Upper lobe of left lung (tissue), 4 donors: ENCODE results near the gene SLC39A2.

ENCODE experiments used
- EP300 ChIP-seq, 4 donors: sonication (generic); formaldehyde crosslinking; IDR thresholded peaks; one replicate each; pipeline ENCODE4 v1.5.1; 2017; ENCODE audit warnings: antibody characterized with exemption in 4 of 4, control low read depth in 2 of 4
- POLR2A ChIP-seq, 4 donors: fragments of 450-650 bp; IDR thresholded peaks; one replicate each; pipeline ENCODE4 v1.5.1; 2016 to 2017; ENCODE audit warnings: antibody characterized with exemption in 4 of 4, mild to moderate bottlenecking in 2 of 4
- POLR2AphosphoS5 ChIP-seq, 2 donors: sonication (generic); formaldehyde crosslinking; IDR thresholded peaks; one replicate each; pipeline ENCODE4 v1.5.1; 2017; ENCODE audit warnings: antibody characterized with exemption in 2 of 2
- TF ChIP-seq, protein P1 (sequence below), 6 experiments: fragments of 450-650 bp in 4 of 6; fragments of 200-600 bp in 2 of 6; sonication (generic) in 2 of 6; IDR thresholded peaks; one replicate each; pipeline ENCODE4 v1.5.1; 2016 to 2019; ENCODE audit warnings: antibody characterized with exemption in 6 of 6

DNA sequence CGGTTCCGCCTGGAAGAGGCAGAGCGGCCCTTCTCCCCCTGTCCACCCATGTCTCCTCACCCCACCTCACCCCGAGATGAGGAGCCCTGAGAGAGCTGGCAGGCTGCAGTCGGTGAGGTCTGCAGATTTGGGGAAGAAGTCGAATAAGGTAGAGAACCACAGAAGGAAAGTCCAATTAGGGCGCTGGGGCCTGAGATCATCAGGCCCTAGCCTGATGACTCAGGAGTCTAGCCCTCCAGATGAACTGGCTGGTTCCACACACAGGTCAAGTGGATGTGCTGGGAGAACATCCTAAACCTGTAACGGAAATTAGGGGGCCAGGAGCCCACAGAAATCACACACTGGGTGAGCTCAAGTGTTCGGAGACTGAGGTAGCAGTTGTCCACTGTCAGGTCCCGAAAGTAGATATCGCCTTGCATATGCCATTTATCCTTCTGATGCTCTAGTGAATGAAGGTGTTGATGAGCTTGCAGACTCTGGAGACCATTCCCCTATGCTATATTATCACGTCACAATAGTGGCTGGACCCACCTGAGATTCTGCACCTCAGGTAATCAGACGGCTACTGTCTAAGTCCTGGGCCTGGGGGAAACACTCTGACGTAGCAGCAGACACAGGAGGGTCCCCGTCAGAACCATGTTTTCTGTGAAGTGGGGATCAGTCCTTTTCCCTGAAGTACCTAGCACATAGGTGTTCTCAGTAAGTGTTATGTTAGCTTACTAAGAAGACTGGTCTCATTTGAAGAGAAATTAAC is 10.2 kb upstream of the SLC39A2 start:
- TF ChIP-seq, protein P1, sequence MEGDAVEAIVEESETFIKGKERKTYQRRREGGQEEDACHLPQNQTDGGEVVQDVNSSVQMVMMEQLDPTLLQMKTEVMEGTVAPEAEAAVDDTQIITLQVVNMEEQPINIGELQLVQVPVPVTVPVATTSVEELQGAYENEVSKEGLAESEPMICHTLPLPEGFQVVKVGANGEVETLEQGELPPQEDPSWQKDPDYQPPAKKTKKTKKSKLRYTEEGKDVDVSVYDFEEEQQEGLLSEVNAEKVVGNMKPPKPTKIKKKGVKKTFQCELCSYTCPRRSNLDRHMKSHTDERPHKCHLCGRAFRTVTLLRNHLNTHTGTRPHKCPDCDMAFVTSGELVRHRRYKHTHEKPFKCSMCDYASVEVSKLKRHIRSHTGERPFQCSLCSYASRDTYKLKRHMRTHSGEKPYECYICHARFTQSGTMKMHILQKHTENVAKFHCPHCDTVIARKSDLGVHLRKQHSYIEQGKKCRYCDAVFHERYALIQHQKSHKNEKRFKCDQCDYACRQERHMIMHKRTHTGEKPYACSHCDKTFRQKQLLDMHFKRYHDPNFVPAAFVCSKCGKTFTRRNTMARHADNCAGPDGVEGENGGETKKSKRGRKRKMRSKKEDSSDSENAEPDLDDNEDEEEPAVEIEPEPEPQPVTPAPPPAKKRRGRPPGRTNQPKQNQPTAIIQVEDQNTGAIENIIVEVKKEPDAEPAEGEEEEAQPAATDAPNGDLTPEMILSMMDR (IDR thresholded peaks at IDR 0.05): no peak
- TF ChIP-seq POLR2A (IDR thresholded peaks at IDR 0.05) (no peak), POLR2AphosphoS5 (IDR thresholded peaks at IDR 0.05) (no peak), EP300 (IDR thresholded peaks at IDR 0.05) (no peak)
